CD14-positive monocyte (primary cell): Measurements from ENCODE around the gene ALPK3. TPM values are rescaled to one million over a fixed set of nuclear protein-coding genes. Genes with fewer than 3 reads are reported as not detected.

Experiments
- DNase-seq, 3 donors: peaks; one replicate each; pipeline ENCODE4 v3.0.0-alpha.2; 2011 to 2022
- H2AFZ ChIP-seq: 2 replicates; pipeline ENCODE4 v1.6.0; 2012; ENCODE audit warnings: mild to moderate bottlenecking, low read depth, low read length, inconsistent platforms; ENCODE audit not compliant: insufficient read depth, poor library complexity, severe bottlenecking
- H3K27ac ChIP-seq, 2 donors: 1 replicate in 1 of 2; 2 replicates in 1 of 2; pipeline ENCODE4 v1.5.1; 2012 to 2013; ENCODE audit warnings: low read length in 2 of 2, control low read depth in 1 of 2, inconsistent platforms in 1 of 2, low read depth in 1 of 2, mild to moderate bottlenecking in 1 of 2
- H3K27me3 ChIP-seq, 2 donors: one replicate each; pipeline versions ENCODE4 v1.6.0 to v1.6.1; 2011 to 2013; ENCODE audit warnings: low read length in 2 of 2; ENCODE audit not compliant: control insufficient read depth in 2 of 2, insufficient read depth in 2 of 2
- H3K36me3 ChIP-seq, 2 donors: replicated peaks in 1 of 2; 1 replicate in 1 of 2; 2 replicates in 1 of 2; pipeline versions ENCODE4 v1.5.1 to v1.6.1; 2012 to 2013; ENCODE audit warnings: low read length in 2 of 2, control low read depth in 1 of 2, inconsistent platforms in 1 of 2, mild to moderate bottlenecking in 1 of 2; ENCODE audit not compliant: insufficient read depth in 2 of 2, control insufficient read depth in 1 of 2
- H3K4me1 ChIP-seq, 2 donors: 1 replicate in 1 of 2; 2 replicates in 1 of 2; pipeline versions ENCODE4 v1.5.1 to v1.6.1; 2012 to 2013; ENCODE audit warnings: low read length in 2 of 2, control low read depth in 1 of 2, inconsistent platforms in 1 of 2, mild to moderate bottlenecking in 1 of 2, moderate library complexity in 1 of 2; ENCODE audit not compliant: insufficient read depth in 2 of 2, control insufficient read depth in 1 of 2
- H3K4me2 ChIP-seq: replicated peaks from 2 replicates; pipeline ENCODE3; 2012; ENCODE audit warnings: low read length, moderate library complexity, mild to moderate bottlenecking; ENCODE audit not compliant: poor library complexity, severe bottlenecking; ENCODE audit errors: extremely low read depth
- H3K4me3 ChIP-seq, 3 experiments: fragments of 200-600 bp in 1 of 3; sonication (generic) in 1 of 3; replicated peaks in 1 of 3; 1 replicate in 2 of 3; 2 replicates in 1 of 3; pipeline ENCODE4 v1.5.1; 2011 to 2013; ENCODE audit warnings: low read length in 3 of 3, mild to moderate bottlenecking in 3 of 3, control low read depth in 2 of 3, low read depth in 2 of 3, inconsistent platforms in 1 of 3, moderate library complexity in 1 of 3
- H3K79me2 ChIP-seq: 2 replicates; pipeline ENCODE4 v1.6.0; 2012; ENCODE audit warnings: mild to moderate bottlenecking, control low read depth, inconsistent platforms, low read length, moderate library complexity; ENCODE audit not compliant: insufficient read depth
- H3K9ac ChIP-seq: 2 replicates; pipeline ENCODE4 v1.6.0; 2017; ENCODE audit warnings: low read length, mild to moderate bottlenecking; ENCODE audit not compliant: insufficient read depth, poor library complexity, severe bottlenecking
- H3K9me3 ChIP-seq, 2 donors: replicated peaks in 1 of 2; 1 replicate in 1 of 2; 2 replicates in 1 of 2; pipeline versions ENCODE4 v1.5.1 to v1.6.1; 2012 to 2013; ENCODE audit warnings: low read length in 2 of 2, control low read depth in 1 of 2; ENCODE audit not compliant: control insufficient read depth in 1 of 2, insufficient read depth in 1 of 2
- H4K20me1 ChIP-seq: 2 replicates; pipeline ENCODE4 v1.6.0; 2012; ENCODE audit warnings: mild to moderate bottlenecking, low read length, control low read depth, moderate library complexity; ENCODE audit not compliant: insufficient read depth
- H3K27ac Mint-ChIP-seq, 7 donors: one replicate each; pipeline ENCODE4 v1.8.0; 2020; ENCODE audit warnings: mild to moderate bottlenecking in 7 of 7, mixed read lengths in 7 of 7, moderate library complexity in 6 of 7, inconsistent platforms in 2 of 7
- H3K27me3 Mint-ChIP-seq, 3 donors: one replicate each; pipeline ENCODE4 v1.8.0; 2021 to 2022; ENCODE audit warnings: low read depth in 3 of 3, mild to moderate bottlenecking in 3 of 3, mixed read lengths in 3 of 3, moderate library complexity in 3 of 3, inconsistent platforms in 1 of 3
- H3K36me3 Mint-ChIP-seq, 2 donors: one replicate each; pipeline ENCODE4 v1.8.0; 2020; ENCODE audit warnings: mixed read lengths in 2 of 2, inconsistent platforms in 1 of 2, mild to moderate bottlenecking in 1 of 2
- H3K4me1 Mint-ChIP-seq: one replicate; pipeline ENCODE4 v1.8.0; 2020; ENCODE audit warnings: mild to moderate bottlenecking, mixed read lengths
- H3K4me3 Mint-ChIP-seq, 2 donors: one replicate each; pipeline ENCODE4 v1.8.0; 2020; ENCODE audit warnings: mild to moderate bottlenecking in 2 of 2, mixed read lengths in 2 of 2, moderate library complexity in 1 of 2
- H3K9me3 Mint-ChIP-seq, 7 donors: one replicate each; pipeline ENCODE4 v1.8.0; 2020 to 2022; ENCODE audit warnings: mixed read lengths in 7 of 7, mild to moderate bottlenecking in 6 of 7, moderate library complexity in 6 of 7, inconsistent platforms in 2 of 7
- CTCF ChIP-seq: fragments of 200-600 bp; IDR thresholded peaks from one replicate; pipeline ENCODE4 v1.8.0; 2022; ENCODE audit warnings: antibody characterized with exemption, mild to moderate bottlenecking
- WGBS: methylation state at CpG from one replicate; pipeline ENCODE4 v1.1.5; 2013; ENCODE audit warnings: missing lambda C conversion rate; ENCODE audit not compliant: insufficient coverage; 5-methylcytosine and 5-hydroxymethylcytosine counted together
- intact Hi-C, 2 donors: fragments of 100-400 bp; cut with micrococcal nuclease; formaldehyde crosslinking; loops; one replicate each; pipeline versions ENCODE4 v1.15.0 to v1.15.1; 2023
- polyA plus RNA-seq, 3 donors: library from polyadenylated mRNA; depleted of rRNA in 1 of 3; unstranded in 2 of 3; stranded (reverse) in 1 of 3; fragments of 300-500 nt in 2 of 3; fragments of >200 nt in 1 of 3; fragmentation: Illumina TruSeq in 2 of 3; gene quantifications; 1 replicate in 2 of 3; 2 replicates in 1 of 3; pipeline ENCODE4 v1.2.3, GENCODE V29; 2012 to 2021

Gene ALPK3
- polyA plus RNA-seq, 3 donors, result 0.02 to 0.12 TPM; not detected in 1

GRCh38 chr15:84914351-84914750 lies 97.2 kb downstream of the ALPK3 start:
- Mint-ChIP-seq H3K9me3 (peaks cover 0 to 6% (median 0%) of the 10 kb centered on the region in 7 donors), H3K27me3 (peaks cover 0 to 6% (median 1%) of the 10 kb centered on the region in 3 donors), H3K36me3 (no peaks in the 10 kb centered on the region), H3K4me1 (peaks cover 7% of the 10 kb centered on the region), H3K27ac (no peak overlapping the region), H3K4me3 (no peak overlapping the region)
- H4K20me1 ChIP-seq, result no peaks in the 10 kb centered on the region
- H3K27ac ChIP-seq, result no peak overlapping the region
- intact Hi-C loops, result no loop called here
- H3K4me1 ChIP-seq, result no peaks in the 10 kb centered on the region
- no peaks in the 10 kb centered on the region for H3K36me3 ChIP-seq
- no peak for TF ChIP-seq CTCF
- no peak overlapping the region for H2AFZ ChIP-seq
- no peak overlapping the region for H3K4me2 ChIP-seq
- WGBS, result 85% methylated on average over 4 of the region's 5 CpGs
- no peaks in the 10 kb centered on the region for H3K79me2 ChIP-seq
- no peaks in the 10 kb centered on the region for H3K27me3 ChIP-seq
- H3K9me3 ChIP-seq, result peaks cover 0 to 4% of the 10 kb centered on the region in 2 donors
- no peak overlapping the region for H3K9ac ChIP-seq
- no peak overlapping the region for H3K4me3 ChIP-seq
- DNase-seq, result no peak

DNA sequence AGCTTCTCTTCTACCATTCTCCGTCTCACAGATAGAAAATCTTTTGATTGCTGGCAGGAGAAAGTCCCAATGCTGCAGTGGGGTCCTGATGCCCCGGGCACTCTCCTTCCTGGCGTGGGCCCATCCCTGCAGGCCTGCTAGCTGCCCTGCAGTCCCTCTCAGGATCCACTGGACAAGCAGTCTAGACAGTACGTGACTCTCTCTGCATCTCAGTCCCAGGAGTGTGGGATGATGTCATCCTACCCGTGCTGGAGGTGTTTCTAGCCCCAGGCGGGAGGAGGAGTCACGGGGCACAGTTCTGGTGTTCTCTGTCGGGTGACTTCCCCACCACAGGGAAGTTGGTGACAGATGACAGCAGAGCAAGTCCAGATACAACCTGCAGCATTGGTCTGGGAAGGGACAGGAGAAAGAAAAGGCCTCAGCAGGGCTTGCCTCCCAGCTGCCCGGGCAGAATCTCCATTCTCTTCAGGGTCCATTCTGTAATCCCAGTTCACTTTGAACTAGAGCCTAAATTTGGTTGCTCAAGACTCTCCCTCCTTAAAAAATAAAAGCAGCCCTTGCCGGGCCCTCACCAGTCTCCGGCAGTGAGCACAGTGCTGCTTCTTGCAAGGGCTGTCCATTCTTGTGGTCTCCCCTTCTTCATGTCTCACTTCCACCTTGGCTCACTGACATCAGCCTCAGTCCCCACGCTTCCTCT lies 97.9 kb downstream of the ALPK3 start:
- Histone ChIP-seq H3K9ac (no peak overlapping the region), H2AFZ (no peak overlapping the region), H4K20me1 (no peaks in the 10 kb centered on the region), H3K27ac (no peak overlapping the region), H3K4me2 (no peak overlapping the region), H3K9me3 (peaks cover 0 to 4% of the 10 kb centered on the region in 2 donors), H3K4me1 (no peaks in the 10 kb centered on the region), H3K4me3 (no peak overlapping the region), H3K36me3 (no peaks in the 10 kb centered on the region), H3K79me2 (no peaks in the 10 kb centered on the region), H3K27me3 (no peaks in the 10 kb centered on the region)
- peak in 1 of 3 donors; percentile 38 for DNase-seq
- Mint-ChIP-seq H3K4me3 (peak overlapping the region in 1 of 2 donors; percentile 13), H3K4me1 (peaks cover 9% of the 10 kb centered on the region), H3K27ac (peak overlapping the region in 2 of 7 donors; percentile 32 to 52), H3K27me3 (peaks cover 0 to 6% (median 1%) of the 10 kb centered on the region in 3 donors), H3K9me3 (peaks cover 0 to 6% (median 0%) of the 10 kb centered on the region in 7 donors), H3K36me3 (no peaks in the 10 kb centered on the region)
- no peak for TF ChIP-seq CTCF
- 50% methylated on average over 9 of the region's 12 CpGs for WGBS
- intact Hi-C loops, result no loop called here
